C4-2B (cell line): Measurements from ENCODE around the gene PACSIN1.

ENCODE experiments used
- ZFX ChIP-seq: fragments of 450-650 bp; IDR thresholded peaks from 2 replicates; pipeline ENCODE4 v1.6.1; 2017
- TF ChIP-seq, protein P1 (sequence below): fragments of 450-650 bp; conservative IDR thresholded peaks from 2 replicates; pipeline ENCODE4 v1.5.1; 2017; ENCODE audit warnings: mild to moderate bottlenecking

DNA sequence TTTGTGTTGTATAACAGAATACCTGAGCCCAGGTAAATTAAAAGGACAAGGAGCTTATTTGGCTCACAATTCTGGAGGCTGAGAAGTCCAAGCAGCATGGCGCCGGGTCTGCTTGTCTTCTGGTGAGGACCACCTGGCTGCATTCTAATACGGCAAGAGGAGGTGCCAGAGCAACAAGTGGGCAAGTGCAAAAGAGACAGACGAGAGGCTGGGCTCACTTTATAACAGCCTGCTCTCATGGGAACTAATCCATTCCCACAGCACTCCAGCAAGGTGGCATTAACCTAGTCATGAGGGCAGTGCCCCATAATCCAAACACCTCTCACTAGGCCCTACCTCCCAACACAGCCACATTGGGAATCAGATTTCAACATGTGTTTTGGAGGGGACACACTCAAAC lies 12.9 kb downstream of the PACSIN1 start:
- TF ChIP-seq, protein P1, sequence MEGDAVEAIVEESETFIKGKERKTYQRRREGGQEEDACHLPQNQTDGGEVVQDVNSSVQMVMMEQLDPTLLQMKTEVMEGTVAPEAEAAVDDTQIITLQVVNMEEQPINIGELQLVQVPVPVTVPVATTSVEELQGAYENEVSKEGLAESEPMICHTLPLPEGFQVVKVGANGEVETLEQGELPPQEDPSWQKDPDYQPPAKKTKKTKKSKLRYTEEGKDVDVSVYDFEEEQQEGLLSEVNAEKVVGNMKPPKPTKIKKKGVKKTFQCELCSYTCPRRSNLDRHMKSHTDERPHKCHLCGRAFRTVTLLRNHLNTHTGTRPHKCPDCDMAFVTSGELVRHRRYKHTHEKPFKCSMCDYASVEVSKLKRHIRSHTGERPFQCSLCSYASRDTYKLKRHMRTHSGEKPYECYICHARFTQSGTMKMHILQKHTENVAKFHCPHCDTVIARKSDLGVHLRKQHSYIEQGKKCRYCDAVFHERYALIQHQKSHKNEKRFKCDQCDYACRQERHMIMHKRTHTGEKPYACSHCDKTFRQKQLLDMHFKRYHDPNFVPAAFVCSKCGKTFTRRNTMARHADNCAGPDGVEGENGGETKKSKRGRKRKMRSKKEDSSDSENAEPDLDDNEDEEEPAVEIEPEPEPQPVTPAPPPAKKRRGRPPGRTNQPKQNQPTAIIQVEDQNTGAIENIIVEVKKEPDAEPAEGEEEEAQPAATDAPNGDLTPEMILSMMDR = no peak
- no peak for TF ChIP-seq ZFX
